Fibroblast of skin of left biceps (primary cell): ENCODE results near the gene KCNJ12.
"Not testable (repeated sequence)": the region's sequence is repeated elsewhere in the genome, so short reads cannot be mapped to it uniquely, and the experiment has no call there.

Experiments
- DNase-seq, 2 experiments: peaks; one replicate each; pipeline ENCODE4 v3.0.0-alpha.2; 2013; ENCODE audit warnings: low read depth in 2 of 2

KCNJ12 gene

GRCh38 chr17:21349358-21350050, 26.7 kb upstream of the KCNJ12 start:
- not testable (repeated sequence) for DNase-seq

DNA sequence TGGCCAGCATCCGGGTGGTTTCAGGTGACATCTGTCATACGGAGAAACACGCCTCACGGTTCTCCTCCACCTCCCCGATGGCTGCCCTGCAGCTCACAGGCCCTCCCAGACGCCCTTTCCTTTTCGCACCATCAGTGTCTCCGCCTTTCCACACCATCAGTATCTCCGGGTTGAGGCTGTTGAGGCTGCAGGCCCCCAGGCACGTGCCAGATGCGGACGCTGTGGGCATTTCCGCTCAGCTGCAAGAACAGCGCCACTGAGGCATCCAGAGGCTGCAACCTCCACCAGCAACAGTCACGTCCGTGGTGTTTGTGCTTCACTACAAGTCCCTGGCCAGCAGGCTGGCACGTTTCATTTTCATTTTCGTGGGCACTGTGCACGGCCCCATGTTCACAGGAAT, 25.7 kb upstream of the KCNJ12 start:
- DNase-seq = not testable (repeated sequence)

DNA sequence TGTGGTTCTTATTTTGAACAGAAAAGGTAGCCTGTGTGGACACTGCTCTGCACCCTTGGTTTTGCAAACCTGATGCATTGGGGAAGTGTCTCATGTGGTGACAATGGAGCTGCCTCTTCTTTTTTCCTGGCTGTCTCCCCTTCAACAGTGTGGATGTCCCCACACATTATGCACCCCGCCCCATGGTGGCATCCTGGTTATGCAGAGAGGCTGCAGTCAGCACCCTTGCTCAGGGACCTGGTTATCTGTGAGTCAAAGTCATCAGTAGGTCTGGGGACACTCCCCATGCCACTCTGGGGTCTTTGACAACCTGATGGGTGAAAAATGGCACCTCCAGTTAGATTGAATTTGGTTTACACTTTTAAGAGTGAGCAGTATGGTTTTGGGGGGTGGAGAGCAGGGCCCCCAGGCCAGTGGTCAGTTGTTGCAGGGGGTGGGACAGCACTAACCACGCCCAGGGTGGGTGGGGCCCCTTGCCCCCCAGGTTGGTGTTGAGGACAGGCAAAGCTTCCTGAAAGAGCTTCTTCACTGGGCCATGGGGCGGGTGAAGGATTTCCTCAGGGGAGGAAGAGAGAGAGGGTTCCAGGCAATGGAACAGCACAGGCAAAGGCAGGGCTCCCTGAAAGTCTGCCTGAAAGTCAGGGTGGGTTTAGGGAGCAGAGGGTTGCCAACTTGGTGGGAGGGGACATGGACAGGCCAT, 24.6 kb upstream of the KCNJ12 start:
- no peak for DNase-seq

DNA sequence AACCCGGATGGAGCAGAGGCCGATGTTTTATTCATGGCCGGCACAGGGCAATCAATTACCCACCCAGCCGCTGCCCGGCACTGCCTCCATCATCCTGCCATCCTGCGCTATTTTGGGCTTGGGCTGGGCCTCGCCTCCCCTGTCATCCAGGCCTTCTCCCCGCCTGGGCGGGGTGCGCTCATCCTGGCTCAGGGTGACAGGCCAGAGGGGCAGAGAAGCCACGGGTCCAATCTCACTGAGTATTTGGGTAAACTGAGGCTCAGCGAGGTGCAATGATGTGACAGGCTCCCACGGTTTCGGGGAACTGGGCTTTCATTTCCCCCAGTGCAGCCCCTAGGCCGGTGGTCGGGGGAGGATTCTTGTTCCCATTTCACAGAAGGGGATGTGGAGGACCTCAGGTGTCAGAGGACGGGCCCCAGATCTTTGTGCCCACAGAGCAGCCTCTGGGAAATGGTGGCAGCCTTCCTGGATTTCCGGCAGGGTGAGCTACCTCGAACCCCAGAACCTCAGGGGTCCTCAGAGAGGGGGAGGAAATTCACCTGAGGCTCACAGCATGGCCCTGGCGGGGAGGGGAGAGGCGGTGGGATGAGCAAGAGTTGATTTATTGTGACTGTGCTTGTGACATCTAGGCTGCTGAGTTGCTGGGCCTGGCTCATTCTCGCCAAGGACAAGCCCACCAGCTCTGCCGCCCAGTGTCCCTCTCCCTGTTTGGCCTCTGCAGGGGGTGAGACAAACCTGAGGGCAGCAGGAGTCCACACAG, 23.8 kb upstream of the KCNJ12 start:
- no peak for DNase-seq

- DNase-seq = no peak
These were observed 23.2 kb upstream of the KCNJ12 start for GRCh38 chr17:21352981-21353265.

DNA sequence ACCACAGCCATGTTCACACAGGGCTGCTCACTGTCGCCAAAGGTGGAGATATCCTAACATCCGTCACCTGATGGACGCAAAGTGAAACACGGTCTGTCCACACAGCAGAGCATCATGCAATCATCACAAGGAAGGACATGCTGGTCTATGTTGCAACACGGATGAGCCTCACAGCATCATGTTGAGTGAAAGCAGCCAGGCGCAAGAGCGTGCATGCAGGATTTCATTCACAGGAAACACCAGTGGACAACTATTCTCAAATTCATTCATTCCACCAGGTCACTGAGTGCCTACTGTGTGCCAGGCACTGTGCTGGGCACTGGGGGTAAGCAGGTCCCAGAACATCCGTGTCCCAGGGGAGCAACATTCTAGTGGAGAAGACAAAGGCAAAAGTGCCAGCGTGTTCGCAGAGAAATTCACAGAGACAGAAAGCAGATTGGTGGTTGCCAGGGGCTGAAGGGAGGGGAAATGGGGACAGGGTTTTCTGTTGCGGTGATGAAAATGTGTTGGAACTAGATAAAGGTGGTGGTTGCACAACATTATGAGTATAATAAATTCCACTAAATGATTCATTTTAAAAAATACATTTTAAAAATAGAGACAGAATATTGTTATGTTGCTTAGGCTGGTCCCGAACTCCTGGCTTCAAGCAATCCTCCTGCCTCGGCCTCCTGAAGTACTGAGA, 22.7 kb upstream of the KCNJ12 start:
- no peak for DNase-seq

DNA sequence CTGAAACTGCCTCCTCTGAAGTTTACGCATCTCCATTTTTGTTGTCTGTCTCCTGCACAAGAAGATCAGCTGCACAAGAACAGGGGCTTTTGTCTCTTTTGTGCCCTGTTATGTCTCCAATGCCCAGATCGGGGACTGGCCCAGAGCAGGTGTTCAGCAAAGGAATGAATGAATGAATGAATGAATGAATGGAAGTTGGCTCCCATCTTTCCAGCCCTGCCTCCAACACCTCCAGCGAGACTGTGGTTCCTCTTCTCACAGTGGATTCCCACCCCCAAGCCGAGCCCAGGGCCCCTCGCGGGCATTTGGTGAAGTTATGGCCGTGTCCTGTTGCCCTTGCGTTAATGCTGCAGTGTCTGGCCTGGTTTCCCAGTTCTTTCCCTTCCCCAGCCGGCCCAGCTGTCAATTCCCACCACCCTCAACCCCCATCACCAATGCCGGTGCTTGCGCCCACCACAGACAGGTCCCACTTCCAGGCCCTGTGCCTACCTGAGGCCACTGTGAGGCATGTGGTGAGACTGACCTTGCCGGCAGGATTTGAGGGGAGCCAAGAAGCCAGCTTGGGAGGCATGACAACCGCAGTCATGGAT, 21.3 kb upstream of the KCNJ12 start:
- no peak for DNase-seq

DNA sequence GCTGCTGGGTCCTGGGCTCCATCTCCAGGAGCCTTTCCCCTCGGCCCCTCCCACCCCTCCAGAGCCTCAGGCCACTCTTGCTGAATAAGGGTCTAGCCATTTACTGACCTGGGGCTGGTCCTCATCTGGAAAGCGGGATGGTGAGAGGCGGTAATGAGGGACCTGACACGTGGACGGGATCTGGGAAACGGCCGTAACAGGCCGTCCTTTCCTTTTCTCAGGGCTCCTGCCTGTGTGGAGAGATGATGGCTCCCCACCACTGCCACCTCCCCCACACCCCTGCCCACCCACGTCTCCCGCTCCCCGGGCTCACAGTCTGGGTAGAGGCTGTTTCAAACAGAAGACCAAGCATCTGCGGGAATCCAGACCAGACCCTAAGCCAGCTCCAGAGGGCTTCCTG, 20.6 kb upstream of the KCNJ12 start:
- no peak for DNase-seq

DNA sequence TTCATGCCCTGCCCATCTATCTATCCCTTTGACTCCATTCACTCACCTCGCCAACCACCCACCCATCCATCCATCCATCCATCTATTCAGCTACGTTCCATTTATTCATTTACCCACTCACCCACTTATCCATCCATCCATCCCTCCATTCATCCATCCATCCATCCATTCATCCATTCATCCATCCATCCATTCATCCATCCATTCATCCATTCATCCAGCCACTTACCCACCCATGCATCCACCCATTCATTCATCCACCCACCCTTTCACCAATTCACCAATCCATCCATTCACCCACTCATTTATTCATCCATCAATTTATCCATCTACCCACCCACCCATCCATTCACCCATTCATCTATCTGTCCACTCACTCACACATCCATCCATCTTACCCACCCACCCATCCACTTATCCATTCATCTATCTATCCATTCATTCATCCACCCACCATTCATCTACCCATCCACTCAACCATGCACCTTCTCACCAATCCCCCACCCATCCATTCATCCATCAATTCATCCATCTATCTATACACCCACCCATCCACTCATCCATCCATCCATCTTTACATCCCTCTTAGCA, 19.5 kb upstream of the KCNJ12 start:
- DNase-seq = no peak

DNA sequence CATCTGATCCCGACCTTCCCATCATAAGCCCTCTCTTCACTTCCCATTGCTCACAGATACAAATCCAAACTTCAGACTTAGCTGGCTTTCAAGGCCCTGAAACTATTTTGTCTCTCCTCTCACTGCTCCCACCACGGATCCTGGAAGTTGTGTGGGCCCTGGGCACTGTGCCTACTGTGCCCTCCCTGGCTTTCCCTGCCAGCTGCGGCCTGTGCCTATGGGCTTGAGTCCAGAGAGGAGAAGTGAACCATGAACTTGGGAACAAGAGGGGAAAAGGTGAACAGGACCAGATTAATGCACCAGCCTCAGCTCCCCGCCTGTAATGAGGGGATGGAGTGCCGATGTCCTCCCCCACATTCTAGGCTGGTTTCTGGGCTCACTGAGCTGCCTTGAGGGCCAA, 18.9 kb upstream of the KCNJ12 start:
- no peak for DNase-seq

- DNase-seq = no peak
These were observed 18.2 kb upstream of the KCNJ12 start for GRCh38 chr17:21357696-21358656.

DNA sequence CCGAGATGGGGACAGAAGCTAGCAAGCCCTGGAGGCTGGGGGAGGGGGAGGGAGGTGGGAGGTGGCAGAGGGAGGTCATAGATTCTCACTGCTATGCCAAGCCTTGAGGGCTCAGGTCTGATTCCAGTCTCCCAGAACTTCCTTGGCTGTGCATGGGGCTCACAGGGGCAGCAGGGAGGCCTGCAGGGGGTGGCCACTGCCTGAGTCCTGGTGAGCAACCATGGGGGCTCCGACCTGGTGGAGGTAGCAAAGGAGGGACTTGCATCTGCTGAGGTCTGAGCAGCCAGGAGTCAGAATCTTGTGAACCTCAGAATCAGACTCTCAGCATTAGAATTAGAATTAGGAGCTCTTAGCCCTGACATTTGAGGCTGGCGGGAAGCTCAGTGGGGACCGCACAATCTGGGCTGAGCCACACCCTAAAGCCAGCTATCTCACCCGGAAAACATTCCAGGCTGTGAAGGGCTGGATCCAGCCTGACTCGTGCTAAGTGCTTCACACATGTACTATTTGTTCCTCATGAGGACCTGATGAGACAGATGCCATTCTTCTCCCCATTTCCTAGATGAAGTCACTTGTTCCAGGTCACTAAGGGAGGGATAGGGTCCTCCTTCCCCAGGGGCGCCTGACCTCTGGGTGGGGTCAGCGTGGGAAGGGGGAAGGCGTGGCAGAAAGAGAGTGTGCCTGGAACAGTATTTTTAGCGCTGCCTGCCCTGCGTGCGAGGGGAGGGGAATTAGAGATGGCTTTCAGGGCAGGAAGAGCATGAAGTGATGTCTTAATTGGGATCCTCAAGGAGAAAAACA, 17.3 kb upstream of the KCNJ12 start:
- DNase-seq = no peak

GRCh38 chr17:21359483-21359840, 16.7 kb upstream of the KCNJ12 start:
- no peak for DNase-seq

- DNase-seq = no peak
These were observed 16.1 kb upstream of the KCNJ12 start for GRCh38 chr17:21360048-21360447.

- no peak for DNase-seq
These were observed 14.9 kb upstream of the KCNJ12 start for GRCh38 chr17:21361020-21361809.

DNA sequence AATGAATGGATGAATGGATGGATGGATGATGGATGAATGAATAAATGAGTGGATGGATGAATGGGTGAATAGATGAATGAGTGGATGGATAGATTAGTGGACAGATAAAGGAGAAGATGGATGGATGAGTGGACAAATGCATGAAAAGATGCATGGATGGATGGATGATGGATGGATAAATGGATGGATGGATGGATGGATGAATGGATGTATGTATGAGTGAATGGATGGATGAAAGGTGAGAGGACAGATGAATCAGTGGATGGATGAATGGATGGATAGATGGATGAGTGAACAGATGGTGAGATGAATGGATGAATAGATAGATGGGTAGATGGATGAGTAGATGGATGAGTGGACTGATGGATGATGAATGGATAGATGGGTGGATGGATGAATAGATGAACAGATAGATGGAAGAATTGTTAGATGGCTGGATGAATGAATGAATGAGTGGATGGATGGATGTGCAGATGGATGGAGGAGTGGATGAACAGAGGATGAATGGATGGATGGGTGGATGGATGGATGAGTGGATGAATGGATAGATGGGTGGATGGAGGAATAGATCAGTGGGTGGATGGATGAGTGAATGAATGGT, 13.7 kb upstream of the KCNJ12 start:
- no peak for DNase-seq

DNA sequence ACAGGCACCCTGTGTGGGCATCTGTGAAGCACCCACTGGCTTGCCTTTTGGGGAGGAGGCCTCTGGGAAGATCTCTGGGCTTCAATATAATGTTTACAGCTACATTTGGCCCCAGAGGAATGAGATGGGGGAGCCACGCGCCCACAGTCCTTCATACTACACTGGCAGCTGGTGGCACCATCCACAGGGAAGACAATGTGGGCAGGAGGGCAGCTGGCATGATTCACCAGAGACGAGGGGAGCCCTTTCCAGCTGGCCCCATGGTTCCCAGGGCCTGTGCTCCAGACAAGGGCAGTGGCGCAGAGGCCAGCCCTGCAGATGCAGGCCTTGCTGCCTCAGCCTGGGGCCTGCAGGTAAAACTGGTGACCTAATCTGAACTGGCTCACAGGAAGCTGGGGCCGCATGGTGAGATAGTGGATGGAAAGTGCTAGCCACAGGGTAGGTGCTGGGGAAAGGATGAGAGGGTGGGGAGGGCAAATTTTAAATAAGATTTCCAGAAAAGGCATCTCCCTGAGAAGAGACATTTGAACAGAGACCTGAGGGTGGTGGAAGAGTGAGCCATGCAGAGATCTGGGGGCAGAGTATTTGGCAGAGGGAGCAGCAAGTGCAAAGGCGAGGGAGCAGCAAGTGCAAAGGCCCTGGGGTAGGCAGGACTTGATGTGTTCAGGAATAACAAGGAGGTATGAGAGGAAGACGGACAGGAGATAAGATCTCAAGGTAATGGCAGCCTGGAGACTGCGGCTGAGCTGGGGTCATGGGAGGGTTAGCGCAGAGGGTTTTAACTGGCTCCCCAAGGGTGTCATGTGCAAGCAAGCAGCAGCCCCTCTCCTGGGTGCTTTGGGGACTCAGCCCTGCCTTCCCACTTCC, 12.1 kb upstream of the KCNJ12 start:
- no peak for DNase-seq

DNA sequence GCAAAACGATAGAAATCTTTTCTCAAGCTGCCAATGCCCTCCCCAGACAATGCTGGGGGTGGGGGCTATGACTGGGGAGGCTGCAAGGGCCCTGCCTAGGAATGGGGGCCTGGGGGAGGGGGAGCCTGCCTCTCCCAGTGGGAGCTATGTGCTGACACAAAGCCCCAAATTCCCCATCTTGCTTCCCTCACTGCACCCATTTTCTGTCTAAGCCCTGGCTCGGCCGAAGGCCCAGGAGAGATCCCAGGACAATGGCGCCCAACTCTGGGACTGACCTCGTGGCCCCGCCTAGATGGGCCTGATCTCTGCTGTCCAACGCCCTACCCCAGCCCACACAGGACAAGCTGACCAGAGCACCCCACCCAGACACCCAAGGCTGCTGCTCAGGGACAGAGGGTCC, 11.1 kb upstream of the KCNJ12 start:
- no peak for DNase-seq
